ENCODE measurements around the gene TET2. TPM values are rescaled to one million over a fixed set of nuclear protein-coding genes. Genes with fewer than 3 reads are reported as not detected.
A peak's percentile ranks its signal among the peaks of the same experiment; 100 is the strongest.

The TET2 gene
- total and polyA plus RNA-seq, 2 donors from 2014 or later: 1.8 to 31.5 TPM

DNA sequence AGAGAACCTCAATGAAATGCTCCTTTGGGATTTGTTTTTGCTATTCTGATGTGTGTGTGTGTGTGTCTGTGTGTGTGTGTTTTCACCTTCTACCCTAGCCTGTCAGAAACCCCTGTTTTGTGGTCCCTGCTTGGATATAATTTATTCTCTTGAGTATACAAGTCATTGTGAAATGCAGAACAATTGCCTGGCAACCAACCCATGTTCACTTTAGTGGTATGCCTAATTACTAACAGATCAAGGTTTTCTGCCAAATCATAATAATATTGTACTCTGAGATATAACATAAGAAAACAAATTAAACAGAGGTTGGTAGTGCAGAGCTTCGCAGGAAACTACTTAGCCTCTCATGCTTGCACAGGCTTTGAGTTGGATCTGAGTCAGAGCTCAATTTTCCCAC is 7.0 kb upstream of the TET2 start:
- FAIRE-seq: no peak
- no peak for DNase-seq
- intact Hi-C loops (cut with DNase I): loop anchor here (5.0 kb wide), 1 partner anchor 333 kb away; the partner anchor contains the start of gene PPA2

DNA sequence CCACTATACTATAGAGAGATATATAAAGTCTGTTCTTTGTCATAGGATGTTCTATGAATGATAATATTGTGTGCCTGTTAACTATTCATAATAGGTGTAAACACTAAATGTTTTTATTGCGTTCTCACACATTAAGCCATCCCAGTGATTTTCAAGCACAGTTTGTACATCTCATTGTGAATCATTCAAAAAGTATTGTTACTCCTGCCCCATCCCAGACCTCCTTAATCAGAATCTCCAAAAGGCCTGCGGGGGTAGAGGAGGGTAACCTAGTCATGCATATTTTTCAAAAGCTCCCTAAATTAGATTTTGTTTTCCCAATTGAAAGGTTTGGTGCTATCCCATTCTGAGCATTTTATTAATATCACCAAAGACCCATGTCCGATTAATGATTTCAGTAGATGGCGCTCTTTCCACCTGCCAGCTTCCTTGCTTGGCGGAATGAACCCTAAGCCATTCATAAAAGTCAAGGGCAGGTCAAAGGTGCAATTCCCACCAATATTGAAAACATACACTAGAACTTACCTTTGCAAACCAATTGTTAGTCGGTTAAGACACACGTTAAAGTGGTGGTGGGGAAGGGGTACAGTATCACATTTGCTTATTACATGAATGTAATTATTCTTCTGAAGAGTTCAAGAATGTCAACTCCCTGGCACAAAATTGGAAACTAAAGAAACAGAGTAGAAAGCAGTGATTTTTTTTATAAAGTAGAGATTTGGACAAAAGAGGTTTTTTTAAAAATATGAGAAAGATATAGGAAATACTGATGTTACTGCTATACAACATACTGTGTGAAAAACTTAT is 5.8 kb upstream of the TET2 start:
- Histone ChIP-seq H3K9ac (ENCODE audit: low read length in 3 of 3) (no peak overlapping the region), H3K4me1 (ENCODE audit: control insufficient read depth in 2 of 3, insufficient read depth in 2 of 3, low read depth in 1 of 3, low read length in 3 of 3) (no peaks in the 10 kb centered on the region), H3K4me3 (ENCODE audit: low read length in 3 of 3) (no peak overlapping the region), H3K27ac (ENCODE audit: low read depth in 2 of 2, low read length in 2 of 2) (no peak overlapping the region), H3K36me3 (ENCODE audit: control insufficient read depth in 2 of 3, insufficient read depth in 3 of 3, low read length in 3 of 3) (no peaks in the 10 kb centered on the region), H3K9me3 (ENCODE audit: control insufficient read depth in 2 of 3, insufficient read depth in 1 of 3, low read length in 3 of 3) (no peaks in the 10 kb centered on the region), H3K27me3 (ENCODE audit: control insufficient read depth, insufficient read depth, low read length) (no peaks in the 10 kb centered on the region)
- FAIRE-seq (peak; percentile 33), DNase-seq (peak in 2 of 5 donors; percentile 41 to 60)
- intact Hi-C loops (cut with DNase I): loop anchor here (5.0 kb wide), 1 partner anchor 331 kb away; the partner anchor contains the start of gene PPA2
- TF ChIP-seq, protein P1, sequence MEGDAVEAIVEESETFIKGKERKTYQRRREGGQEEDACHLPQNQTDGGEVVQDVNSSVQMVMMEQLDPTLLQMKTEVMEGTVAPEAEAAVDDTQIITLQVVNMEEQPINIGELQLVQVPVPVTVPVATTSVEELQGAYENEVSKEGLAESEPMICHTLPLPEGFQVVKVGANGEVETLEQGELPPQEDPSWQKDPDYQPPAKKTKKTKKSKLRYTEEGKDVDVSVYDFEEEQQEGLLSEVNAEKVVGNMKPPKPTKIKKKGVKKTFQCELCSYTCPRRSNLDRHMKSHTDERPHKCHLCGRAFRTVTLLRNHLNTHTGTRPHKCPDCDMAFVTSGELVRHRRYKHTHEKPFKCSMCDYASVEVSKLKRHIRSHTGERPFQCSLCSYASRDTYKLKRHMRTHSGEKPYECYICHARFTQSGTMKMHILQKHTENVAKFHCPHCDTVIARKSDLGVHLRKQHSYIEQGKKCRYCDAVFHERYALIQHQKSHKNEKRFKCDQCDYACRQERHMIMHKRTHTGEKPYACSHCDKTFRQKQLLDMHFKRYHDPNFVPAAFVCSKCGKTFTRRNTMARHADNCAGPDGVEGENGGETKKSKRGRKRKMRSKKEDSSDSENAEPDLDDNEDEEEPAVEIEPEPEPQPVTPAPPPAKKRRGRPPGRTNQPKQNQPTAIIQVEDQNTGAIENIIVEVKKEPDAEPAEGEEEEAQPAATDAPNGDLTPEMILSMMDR (IDR thresholded peaks at IDR 0.05; ENCODE audit: borderline replicate concordance, extremely low read depth, insufficient read depth): peak; percentile 65

More for the DNA sequence above, 7.0 kb upstream of the TET2 start:
- Histone ChIP-seq H3K36me3 (ENCODE audit: control insufficient read depth in 2 of 3, insufficient read depth in 3 of 3, low read length in 3 of 3) (no peaks in the 10 kb centered on the region), H3K27ac (ENCODE audit: low read depth in 2 of 2, low read length in 2 of 2) (no peak overlapping the region), H3K9ac (ENCODE audit: low read length in 3 of 3) (no peak overlapping the region), H3K4me3 (ENCODE audit: low read length in 3 of 3) (no peak overlapping the region), H3K4me1 (ENCODE audit: control insufficient read depth in 2 of 3, insufficient read depth in 2 of 3, low read depth in 1 of 3, low read length in 3 of 3) (no peaks in the 10 kb centered on the region), H3K27me3 (ENCODE audit: control insufficient read depth, insufficient read depth, low read length) (no peaks in the 10 kb centered on the region), H3K9me3 (ENCODE audit: control insufficient read depth in 2 of 3, insufficient read depth in 1 of 3, low read length in 3 of 3) (no peaks in the 10 kb centered on the region)
- TF ChIP-seq, protein P1 (IDR thresholded peaks at IDR 0.05; ENCODE audit: borderline replicate concordance, extremely low read depth, insufficient read depth): no peak

DNA sequence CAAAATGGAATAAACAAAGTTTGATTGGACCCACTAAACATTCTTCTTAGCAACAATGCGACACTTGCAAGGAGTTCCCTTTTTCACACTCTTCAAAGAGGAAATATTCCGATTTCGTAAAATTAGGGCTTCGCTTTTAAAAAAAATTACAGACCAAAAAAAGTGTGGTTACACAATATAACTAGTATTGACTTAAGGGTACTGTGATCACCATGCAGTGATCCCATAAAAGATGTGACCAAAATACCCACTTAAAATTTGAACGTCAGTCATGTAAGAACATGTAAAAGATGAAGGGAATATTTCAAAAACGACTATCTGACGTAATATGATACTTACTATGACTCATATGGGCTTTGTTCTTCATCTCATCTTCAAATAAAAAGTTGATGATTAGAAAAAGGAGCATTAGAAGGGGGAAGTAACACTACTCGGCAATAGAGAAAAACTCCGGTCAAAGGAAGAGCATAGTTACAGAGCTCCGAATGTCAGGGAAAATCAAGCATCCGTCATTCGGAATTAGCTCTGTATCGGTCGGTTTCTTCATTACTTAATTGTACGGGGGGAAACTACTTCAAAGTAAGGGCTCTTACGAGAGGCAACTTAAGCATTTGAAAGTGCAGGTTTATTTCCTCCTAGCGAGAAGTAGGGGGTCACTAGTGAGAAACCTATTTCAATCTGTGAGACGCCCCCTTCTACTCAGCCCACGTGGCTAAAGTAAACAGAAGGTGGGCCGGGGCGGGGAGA is 1.3 kb upstream of the TET2 start:
- DNase-seq: peak in 2 of 5 donors; percentile 49 to 60

More for the DNA sequence above, 1.3 kb upstream of the TET2 start:
- Histone ChIP-seq H3K27me3 (ENCODE audit: control insufficient read depth, insufficient read depth, low read length) (no peaks in the 10 kb centered on the region), H3K4me3 (ENCODE audit: low read length in 3 of 3) (peak overlapping the region; percentile 64 to 99 (median 71)), H3K27ac (ENCODE audit: low read depth in 2 of 2, low read length in 2 of 2) (peak overlapping the region; percentile 92 to 93), H3K9ac (ENCODE audit: low read length in 3 of 3) (peak overlapping the region in 2 of 3 donors; percentile 30 to 46), H3K4me1 (ENCODE audit: control insufficient read depth in 2 of 3, insufficient read depth in 2 of 3, low read depth in 1 of 3, low read length in 3 of 3) (peaks cover 0 to 8% (median 0%) of the 10 kb centered on the region in 3 donors), H3K36me3 (ENCODE audit: control insufficient read depth in 2 of 3, insufficient read depth in 3 of 3, low read length in 3 of 3) (no peaks in the 10 kb centered on the region), H3K9me3 (ENCODE audit: control insufficient read depth in 2 of 3, insufficient read depth in 1 of 3, low read length in 3 of 3) (no peaks in the 10 kb centered on the region)
- TF ChIP-seq, protein P1 (IDR thresholded peaks at IDR 0.05; ENCODE audit: borderline replicate concordance, extremely low read depth, insufficient read depth): no peak
- FAIRE-seq: peak; percentile 25
- intact Hi-C loops (cut with DNase I): no loop called here
